PC-3 (cell line): ENCODE data around the gene CENPH. TPM values are rescaled to one million over a fixed set of nuclear protein-coding genes. Genes with fewer than 3 reads are reported as not detected.
"Not testable (repeated sequence)": the region's sequence is repeated elsewhere in the genome, so short reads cannot be mapped to it uniquely, and the experiment has no call there.

Experiments used
- ATAC-seq: fragments of 200-7000 bp; cut with Tn5 transposase; 2 replicates; pipeline ENCODE4 v1.9.1; 2020; ENCODE audit warnings: mild to moderate bottlenecking, moderate library complexity
- BruUV-seq: library from RNA; stranded (reverse); fragments of 400-500 nt; replicated peaks from 2 replicates; lab custom pipeline; 2021; lab: Mats Ljungman, UMichigan
- CTCF ChIA-PET: fragments of 300-600 bp; sonication (Branson Sonifier 250); formaldehyde crosslinking; loops from one replicate; lab custom pipeline; 2022; ENCODE audit warnings: antibody characterized with exemption; lab: Charles Lee
- POLR2A ChIA-PET: fragments of 300-600 bp; sonication (Branson Sonifier 250); formaldehyde crosslinking; loops from one replicate; lab custom pipeline; 2022; ENCODE audit warnings: antibody characterized with exemption; ENCODE audit not compliant: unreplicated experiment; lab: Charles Lee
- DNase-seq: peaks from one replicate; pipeline ENCODE4 v3.0.0-alpha.2; 2015
- H2AFZ ChIP-seq: fragments of 300-600 bp; sonication (generic); 2 replicates; pipeline ENCODE4 v1.6.0; 2016; ENCODE audit warnings: antibody characterized with exemption, low read length
- H3F3A ChIP-seq: fragments of 300-600 bp; sonication (generic); one replicate; pipeline ENCODE4 v1.6.0; 2017; ENCODE audit warnings: antibody characterized with exemption, low read length, control low read depth, mild to moderate bottlenecking; ENCODE audit not compliant: unreplicated experiment
- H3K27ac ChIP-seq: fragments of 300-600 bp; sonication (generic); 2 replicates; pipeline ENCODE4 v1.5.1; 2016; ENCODE audit warnings: mild to moderate bottlenecking, low read length
- H3K27me3 ChIP-seq: fragments of 300-600 bp; sonication (generic); 2 replicates; pipeline ENCODE4 v1.6.1; 2016; ENCODE audit warnings: low read length, mixed read lengths
- H3K36me3 ChIP-seq: fragments of 300-600 bp; sonication (generic); 2 replicates; pipeline ENCODE4 v1.6.1; 2016; ENCODE audit warnings: low read depth, mixed run types, low read length, mixed read lengths
- H3K4me1 ChIP-seq: fragments of 300-600 bp; sonication (generic); 2 replicates; pipeline ENCODE4 v1.5.1; 2016; ENCODE audit warnings: low read length; ENCODE audit not compliant: insufficient read depth
- H3K4me2 ChIP-seq: fragments of 300-600 bp; sonication (generic); 2 replicates; pipeline ENCODE4 v1.6.0; 2016; ENCODE audit warnings: low read length
- H3K4me3 ChIP-seq: fragments of 300-600 bp; sonication (generic); 2 replicates; pipeline ENCODE4 v1.5.1; 2016; ENCODE audit warnings: mild to moderate bottlenecking, low read length, mixed read lengths
- H3K79me2 ChIP-seq: fragments of 300-600 bp; sonication (generic); 2 replicates; pipeline ENCODE4 v1.6.1; 2017; ENCODE audit warnings: low read length, mixed read lengths
- H3K9ac ChIP-seq: fragments of 300-600 bp; sonication (generic); 2 replicates; pipeline ENCODE4 v1.6.0; 2016; ENCODE audit warnings: mild to moderate bottlenecking, low read length
- H3K9me2 ChIP-seq: fragments of 300-600 bp; sonication (generic); replicated peaks from 2 replicates; pipeline ENCODE4 v1.6.1; 2016; ENCODE audit warnings: mixed run types, low read length, mixed read lengths
- H3K9me3 ChIP-seq: fragments of 300-600 bp; sonication (generic); 2 replicates; pipeline ENCODE4 v1.6.1; 2016; ENCODE audit warnings: low read length, mixed read lengths
- H4K20me1 ChIP-seq: fragments of 300-600 bp; sonication (generic); 2 replicates; pipeline ENCODE4 v1.6.1; 2016; ENCODE audit warnings: low read length, mixed read lengths
- CTCF ChIP-seq: fragments of 300-600 bp; sonication (generic); conservative IDR thresholded peaks from 2 replicates; pipeline ENCODE4 v1.5.1; 2017; ENCODE audit warnings: antibody characterized with exemption, low read depth, mild to moderate bottlenecking, low read length
- EZH2 ChIP-seq: fragments of 300-600 bp; sonication (generic); IDR thresholded peaks from one replicate; pipeline ENCODE4 v1.6.1; 2017; ENCODE audit warnings: antibody characterized with exemption, mild to moderate bottlenecking, low read length; ENCODE audit not compliant: unreplicated experiment
- EZH2phosphoT487 ChIP-seq: fragments of 300-600 bp; sonication (generic); IDR thresholded peaks from 2 replicates; pipeline ENCODE4 v1.6.1; 2018; ENCODE audit warnings: mild to moderate bottlenecking, antibody characterized with exemption, low read length, borderline replicate concordance
- intact Hi-C: fragments of 100-400 bp; cut with micrococcal nuclease; formaldehyde crosslinking; loops from 2 replicates; pipeline ENCODE4 v1.9.0; 2023
- total RNA-seq: library from RNA; depleted of rRNA; stranded (reverse); fragments of >200 nt; gene quantifications from 2 replicates; pipeline ENCODE4 v1.2.3, GENCODE V29; 2014

The CENPH gene
- total RNA-seq, 1 experiment from 2014 or later: 27.8 TPM

DNA sequence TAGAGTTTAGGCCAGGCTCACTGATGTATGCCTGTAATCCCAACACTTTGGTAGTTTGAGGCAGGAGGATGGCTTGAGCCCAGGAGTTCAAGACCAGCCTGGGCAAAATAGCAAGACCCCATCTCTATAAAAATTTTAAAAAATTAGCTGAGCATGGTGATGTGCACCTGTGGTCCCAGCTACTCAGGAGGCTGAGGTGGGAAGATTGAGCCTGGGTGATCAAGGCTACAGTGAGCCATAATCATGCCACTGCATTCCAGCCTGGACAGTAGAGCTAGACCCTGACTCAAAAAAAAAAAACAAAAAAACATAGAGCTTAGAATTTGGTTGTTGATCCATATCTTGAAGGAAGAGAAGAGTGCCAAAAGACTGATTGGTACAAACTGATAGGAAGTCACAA, 30.6 kb downstream of the CENPH start:
- no peak overlapping the region for H2AFZ ChIP-seq
- no peaks in the 10 kb centered on the region for H3K9me2 ChIP-seq
- POLR2A ChIA-PET: no interaction called here
- no peaks in the 10 kb centered on the region for H4K20me1 ChIP-seq
- ATAC-seq (no peak), DNase-seq (no peak)
- TF ChIP-seq EZH2: no peak
- no peak overlapping the region for H3K27ac ChIP-seq
- no peak overlapping the region for H3K9ac ChIP-seq
- no peaks in the 10 kb centered on the region for H3F3A ChIP-seq
- BruUV-seq: no TSS peak
- H3K36me3 ChIP-seq: no peaks in the 10 kb centered on the region
- intact Hi-C loops: no loop called here
- no peaks in the 10 kb centered on the region for H3K9me3 ChIP-seq
- H3K27me3 ChIP-seq: no peaks in the 10 kb centered on the region
- peaks cover 7% of the 10 kb centered on the region; the same call in 1 of the 2 replicates for H3K4me1 ChIP-seq
- CTCF ChIA-PET: interaction anchor here (0.5 kb wide), 1 partner anchor 20 kb away, joined by 11 read pairs; no protein-coding TSS in a partner anchor
- H3K4me3 ChIP-seq: no peak overlapping the region
- peaks cover 25% of the 10 kb centered on the region for H3K79me2 ChIP-seq
- no peak overlapping the region for H3K4me2 ChIP-seq

GRCh38 chr5:69220371-69220770, 31.0 kb downstream of the CENPH start:
- H3K4me1 ChIP-seq, intact Hi-C loops, H3F3A ChIP-seq, H3K9me3 ChIP-seq, BruUV-seq, H4K20me1 ChIP-seq, H3K27ac ChIP-seq, H2AFZ ChIP-seq, H3K9me2 ChIP-seq, POLR2A ChIA-PET, H3K27me3 ChIP-seq, ATAC-seq, H3K4me2 ChIP-seq, H3K9ac ChIP-seq, H3K36me3 ChIP-seq, DNase-seq, CTCF ChIA-PET, H3K4me3 ChIP-seq: not testable (repeated sequence)
- H3K79me2 ChIP-seq: peaks cover 25% of the 10 kb centered on the region

- intact Hi-C loops, H3K27ac ChIP-seq, H3K27me3 ChIP-seq, ATAC-seq, H4K20me1 ChIP-seq, H3K4me2 ChIP-seq, H3K9me3 ChIP-seq, H2AFZ ChIP-seq, H3K4me3 ChIP-seq, H3K9me2 ChIP-seq, BruUV-seq, H3K9ac ChIP-seq, POLR2A ChIA-PET, DNase-seq, H3K4me1 ChIP-seq, H3K36me3 ChIP-seq, H3F3A ChIP-seq, CTCF ChIA-PET: not testable (repeated sequence)
- peaks cover 25% of the 10 kb centered on the region for H3K79me2 ChIP-seq
Observed at GRCh38 chr5:69220833-69221232, 31.4 kb downstream of the CENPH start.

DNA sequence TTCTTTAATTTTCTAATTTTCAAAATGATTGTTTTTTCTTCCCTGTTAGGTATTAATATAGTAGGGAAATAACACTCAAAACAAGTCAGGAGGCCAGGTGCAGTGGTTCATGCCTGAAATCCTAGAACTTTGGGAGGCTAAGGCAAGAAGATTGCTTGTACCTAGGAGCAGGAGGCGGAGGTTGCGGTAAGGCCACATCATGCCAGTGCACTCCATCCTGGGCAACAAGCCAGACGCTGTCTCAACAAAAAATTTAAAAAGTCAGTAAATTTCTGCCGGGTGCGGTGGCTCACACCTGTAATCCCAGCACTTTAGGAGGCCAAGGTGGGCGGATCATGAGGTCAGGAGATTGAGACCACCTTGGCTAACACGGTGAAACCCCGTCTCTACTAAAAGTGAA, 35.1 kb downstream of the CENPH start:
- ChIA-PET CTCF (no interaction called here), POLR2A (no interaction called here)
- Histone ChIP-seq H3K79me2 (peaks cover 8% of the 10 kb centered on the region), H3K36me3 (no peaks in the 10 kb centered on the region), H3K27me3 (no peaks in the 10 kb centered on the region), H3K9me2 (no peaks in the 10 kb centered on the region), H3F3A (no peaks in the 10 kb centered on the region), H3K4me3 (no peak overlapping the region), H3K4me2 (no peak overlapping the region), H4K20me1 (no peaks in the 10 kb centered on the region), H3K9me3 (no peaks in the 10 kb centered on the region), H2AFZ (no peak overlapping the region), H3K4me1 (no peaks in the 10 kb centered on the region), H3K9ac (no peak overlapping the region), H3K27ac (no peak overlapping the region)
- ATAC-seq (no peak; the same call in 1 of the 2 replicates), DNase-seq (peak; percentile 65)
- no TSS peak for BruUV-seq
- TF ChIP-seq EZH2: no peak
- no peak for TF ChIP-seq EZH2phosphoT487
- TF ChIP-seq CTCF: no peak
- intact Hi-C loops: no loop called here
